Skeletal muscle satellite cell (primary cell): ENCODE measurements around the gene BICRAL.

Experiments used
- H3K27me3 ChIP-seq: 2 replicates; pipeline ENCODE4 v1.7.0; 2013; ENCODE audit warnings: low read length; ENCODE audit not compliant: control insufficient read depth, insufficient read depth
- H3K36me3 ChIP-seq: 2 replicates; pipeline ENCODE4 v1.7.0; 2013; ENCODE audit warnings: mild to moderate bottlenecking, control low read depth, low read length; ENCODE audit not compliant: insufficient read depth
- H3K4me1 ChIP-seq: 2 replicates; pipeline ENCODE4 v1.7.0; 2013; ENCODE audit warnings: low read length; ENCODE audit not compliant: control insufficient read depth, insufficient read depth
- H3K4me2 ChIP-seq: 2 replicates; pipeline ENCODE4 v1.7.0; 2013; ENCODE audit warnings: mild to moderate bottlenecking, low read length
- H3K4me3 ChIP-seq: 2 replicates; pipeline ENCODE4 v1.7.0; 2013; ENCODE audit warnings: low read length
- H3K9ac ChIP-seq: 2 replicates; pipeline ENCODE4 v1.7.0; 2013; ENCODE audit warnings: mild to moderate bottlenecking, low read depth, low read length, moderate library complexity
- H3K9me3 ChIP-seq: replicated peaks from 2 replicates; pipeline ENCODE4 v1.7.0; 2013; ENCODE audit warnings: mild to moderate bottlenecking, control low read depth, low read length

Gene BICRAL

DNA sequence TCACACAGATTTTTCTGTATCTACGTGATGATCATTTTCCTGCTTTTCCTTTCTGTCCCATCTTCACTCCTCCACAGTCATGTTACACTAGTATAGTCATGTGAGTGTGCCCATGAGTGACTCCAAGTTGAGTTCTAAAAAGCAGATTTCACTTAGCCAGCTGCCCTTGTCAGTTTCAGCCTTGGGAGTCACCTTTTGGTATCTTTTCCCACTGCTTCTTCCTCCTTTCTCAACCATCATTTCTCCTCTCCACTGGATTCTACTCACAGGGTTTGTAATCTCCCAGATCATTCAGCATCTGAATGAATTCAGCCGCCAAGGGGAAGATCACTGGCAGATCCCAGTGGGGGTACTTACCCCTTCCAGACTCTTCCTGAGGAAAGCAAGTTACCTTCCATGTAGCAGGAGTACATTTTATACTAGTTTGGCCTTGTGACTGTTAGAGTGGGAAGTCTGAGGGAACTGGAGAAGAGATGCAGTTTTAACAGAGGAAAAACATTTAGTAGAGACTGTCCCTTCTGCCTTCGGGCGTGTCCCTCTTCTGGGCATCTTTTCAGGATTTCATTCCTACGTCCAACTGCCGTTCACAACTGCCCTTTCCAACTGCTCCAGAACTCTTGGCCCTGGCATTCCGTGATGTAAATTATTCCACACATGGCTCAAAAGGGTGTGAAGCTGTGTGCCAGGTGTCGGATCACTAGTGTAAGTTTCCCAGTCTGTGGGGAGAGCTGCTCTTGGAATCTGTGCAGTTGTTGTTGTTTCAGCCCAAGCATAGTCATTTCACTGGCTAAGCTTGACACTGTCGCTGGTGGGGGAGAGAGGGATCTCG is 38.9 kb downstream of the BICRAL start:
- Histone ChIP-seq H3K27me3 (no peaks in the 10 kb centered on the region), H3K4me3 (peak overlapping the region; percentile 11), H3K36me3 (no peaks in the 10 kb centered on the region), H3K4me1 (peaks cover 24% of the 10 kb centered on the region), H3K4me2 (peak overlapping the region; percentile 40), H3K9ac (peak overlapping the region; percentile 43), H3K9me3 (no peaks in the 10 kb centered on the region)

DNA sequence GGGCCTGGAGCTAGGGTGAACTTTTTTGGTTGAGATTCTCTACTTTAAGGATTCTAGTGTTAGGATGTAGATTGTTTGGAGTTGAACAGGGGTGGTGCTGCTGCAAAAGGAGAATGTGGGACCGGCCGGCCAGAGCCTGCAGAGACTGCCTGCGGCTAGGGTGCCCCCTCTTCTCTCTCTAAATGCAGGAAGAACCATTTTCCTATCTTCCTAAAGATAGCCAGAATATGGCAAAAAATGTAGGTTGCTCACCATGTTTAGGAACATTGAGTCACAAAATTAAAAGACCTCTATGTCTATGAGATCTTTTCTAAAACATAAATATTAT is 39.5 kb downstream of the BICRAL start:
- H3K27me3 ChIP-seq: no peaks in the 10 kb centered on the region
- H3K4me3 ChIP-seq: peak overlapping the region; percentile 11
- H3K9ac ChIP-seq: peak overlapping the region; percentile 43

DNA sequence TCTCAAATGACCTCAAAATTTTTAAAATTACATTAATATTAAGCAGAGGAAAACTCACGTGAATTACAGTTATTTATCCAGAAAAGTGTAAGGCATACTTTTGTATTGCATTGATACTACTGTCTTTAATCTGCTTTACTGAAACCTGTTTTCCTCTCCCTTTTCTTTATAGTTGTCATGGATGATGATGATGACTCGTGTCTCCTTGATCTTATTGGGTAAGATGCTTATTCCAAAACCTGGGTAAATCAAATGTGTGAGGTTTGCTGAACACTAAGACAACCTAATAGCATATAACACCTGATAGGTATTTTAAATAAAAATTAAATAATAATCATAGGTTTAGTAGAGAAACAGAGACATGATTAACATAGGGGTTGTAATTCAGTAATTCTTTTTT is 40.0 kb downstream of the BICRAL start:
- Histone ChIP-seq H3K4me2 (peak overlapping the region; percentile 40), H3K9me3 (no peaks in the 10 kb centered on the region), H3K9ac (no peak overlapping the region), H3K4me1 (peaks cover 24% of the 10 kb centered on the region), H3K4me3 (no peak overlapping the region), H3K36me3 (peaks cover 3% of the 10 kb centered on the region), H3K27me3 (no peaks in the 10 kb centered on the region)

More for the DNA sequence above, 39.5 kb downstream of the BICRAL start:
- peaks cover 24% of the 10 kb centered on the region for H3K4me1 ChIP-seq
- H3K4me2 ChIP-seq: peak overlapping the region; percentile 40
- no peaks in the 10 kb centered on the region for H3K9me3 ChIP-seq
- peaks cover under 1% of the 10 kb centered on the region for H3K36me3 ChIP-seq

DNA sequence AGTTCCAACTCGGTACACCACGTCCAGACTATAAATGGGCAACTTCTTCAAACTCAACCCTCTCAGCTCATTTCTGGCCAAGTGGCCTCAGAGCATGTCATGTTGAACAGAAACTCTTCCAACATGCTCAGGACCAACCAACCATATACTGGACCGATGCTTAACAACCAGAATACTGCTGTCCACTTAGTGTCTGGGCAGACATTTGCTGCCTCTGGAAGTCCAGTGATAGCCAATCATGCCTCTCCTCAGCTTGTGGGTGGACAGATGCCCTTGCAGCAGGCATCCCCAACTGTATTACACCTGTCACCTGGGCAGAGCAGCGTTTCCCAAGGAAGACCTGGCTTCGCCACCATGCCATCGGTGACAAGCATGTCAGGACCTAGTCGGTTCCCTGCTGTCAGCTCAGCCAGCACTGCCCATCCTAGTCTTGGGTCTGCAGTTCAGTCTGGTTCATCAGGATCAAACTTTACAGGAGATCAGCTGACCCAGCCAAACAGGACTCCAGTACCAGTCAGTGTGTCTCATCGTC is 47.8 kb downstream of the BICRAL start:
- Histone ChIP-seq H3K4me1 (no peaks in the 10 kb centered on the region), H3K9ac (no peak overlapping the region), H3K27me3 (no peaks in the 10 kb centered on the region), H3K9me3 (no peaks in the 10 kb centered on the region), H3K4me3 (no peak overlapping the region), H3K4me2 (no peak overlapping the region), H3K36me3 (peaks cover 30% of the 10 kb centered on the region)

DNA sequence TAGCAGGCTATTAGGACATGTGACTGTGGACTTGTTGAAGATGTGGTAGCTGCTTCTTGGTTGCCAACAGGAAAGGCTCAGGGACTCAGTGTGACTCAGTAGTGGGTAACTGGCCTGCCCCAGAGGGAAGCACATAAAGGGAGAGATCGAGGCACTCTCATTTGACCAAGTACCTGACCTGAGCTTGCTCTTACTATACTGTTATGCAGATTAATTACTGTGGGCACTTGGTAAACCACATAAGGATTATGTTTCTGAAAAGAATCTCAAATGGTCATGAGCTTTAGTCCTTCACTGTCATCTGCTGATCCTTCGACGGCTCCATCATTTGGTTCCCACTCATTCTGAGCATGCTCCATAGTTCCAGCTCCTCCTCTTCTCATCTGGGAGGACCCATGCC is 49.4 kb downstream of the BICRAL start:
- H3K9ac ChIP-seq: no peak overlapping the region
- H3K4me3 ChIP-seq: no peak overlapping the region
- no peaks in the 10 kb centered on the region for H3K27me3 ChIP-seq
- H3K9me3 ChIP-seq: no peaks in the 10 kb centered on the region
- no peak overlapping the region for H3K4me2 ChIP-seq
- peaks cover 30% of the 10 kb centered on the region for H3K36me3 ChIP-seq
- H3K4me1 ChIP-seq: no peaks in the 10 kb centered on the region

DNA sequence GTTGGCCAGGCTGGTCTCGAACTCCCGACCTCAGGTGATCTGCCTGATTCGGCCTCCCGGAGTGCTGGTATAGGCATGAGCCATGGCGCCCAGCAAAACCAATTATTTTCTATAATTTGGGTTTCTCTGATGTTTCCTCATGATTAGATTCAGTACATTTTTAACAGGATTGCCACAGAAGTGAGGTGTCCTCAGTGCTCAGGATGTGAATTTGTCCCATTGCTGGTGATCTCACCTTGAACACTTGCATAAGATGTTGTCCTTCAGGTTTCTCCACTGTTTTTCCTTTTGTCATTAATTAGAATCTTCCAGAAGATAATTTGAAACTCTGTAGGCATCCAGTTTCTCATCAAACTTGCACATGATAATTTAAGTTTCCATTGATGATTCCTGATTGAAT is 52.2 kb downstream of the BICRAL start:
- Histone ChIP-seq H3K4me1 (no peaks in the 10 kb centered on the region), H3K9me3 (no peaks in the 10 kb centered on the region), H3K27me3 (no peaks in the 10 kb centered on the region), H3K4me2 (no peak overlapping the region), H3K4me3 (no peak overlapping the region), H3K9ac (no peak overlapping the region), H3K36me3 (peaks cover 17% of the 10 kb centered on the region)

DNA sequence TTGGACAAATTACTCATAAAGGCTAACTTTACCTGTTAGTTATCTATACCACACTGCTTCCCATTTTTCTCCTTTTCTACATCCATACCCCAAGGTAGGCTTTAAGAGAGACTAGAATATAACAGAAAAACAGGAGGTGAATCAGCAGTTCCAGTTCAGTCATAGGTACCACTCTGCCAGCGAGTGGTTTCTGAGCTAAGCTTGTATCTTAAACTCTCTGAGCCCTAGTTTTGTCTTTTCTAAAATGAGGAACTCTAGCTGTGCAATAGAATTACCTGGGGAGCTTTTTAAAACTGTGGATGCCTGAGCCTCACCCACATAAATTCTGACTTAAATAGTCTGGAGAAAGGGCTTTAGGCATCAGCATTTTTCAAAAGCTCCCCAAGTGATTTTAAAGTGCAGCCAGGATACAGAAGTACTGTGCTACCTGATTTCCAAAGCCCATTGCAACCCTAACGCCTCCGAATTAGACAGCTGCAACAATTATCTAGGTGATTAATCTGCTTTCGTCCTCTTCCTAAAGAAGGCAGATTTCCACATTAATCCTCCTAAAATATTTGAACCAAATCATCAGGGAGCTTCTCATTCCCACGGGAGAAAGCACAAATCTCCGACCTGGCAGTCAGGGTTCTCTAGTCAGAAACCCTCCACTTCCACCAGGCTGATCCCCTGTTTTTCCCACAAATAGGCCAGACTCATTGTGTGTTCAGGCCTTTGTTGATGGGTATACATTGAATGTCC is 60.2 kb downstream of the BICRAL start:
- Histone ChIP-seq H3K9me3 (no peaks in the 10 kb centered on the region), H3K4me2 (no peak overlapping the region), H3K36me3 (no peaks in the 10 kb centered on the region), H3K9ac (no peak overlapping the region), H3K4me1 (peaks cover 5% of the 10 kb centered on the region), H3K4me3 (no peak overlapping the region), H3K27me3 (no peaks in the 10 kb centered on the region)

DNA sequence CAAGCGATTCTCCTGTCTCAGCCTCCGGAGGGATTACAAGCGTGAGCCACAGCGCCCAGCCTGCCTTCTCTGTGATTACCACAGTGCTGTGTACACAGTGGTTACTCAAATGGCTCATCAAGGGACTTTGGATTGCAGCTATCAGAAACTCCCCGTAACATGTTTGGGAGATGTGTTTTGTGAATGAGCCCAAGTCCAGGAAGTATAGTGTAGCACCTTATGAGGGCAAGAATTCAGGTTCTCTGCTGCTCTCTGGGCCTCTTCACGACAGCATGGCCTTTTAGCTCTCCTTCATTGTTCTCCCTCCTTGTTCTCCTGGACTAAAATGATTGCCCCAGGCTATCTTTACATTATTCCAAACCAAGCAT is 63.5 kb downstream of the BICRAL start:
- no peak overlapping the region for H3K4me3 ChIP-seq
- no peak overlapping the region for H3K4me2 ChIP-seq
- no peak overlapping the region for H3K9ac ChIP-seq
- no peaks in the 10 kb centered on the region for H3K36me3 ChIP-seq
- H3K9me3 ChIP-seq: no peaks in the 10 kb centered on the region
- H3K27me3 ChIP-seq: no peaks in the 10 kb centered on the region
- H3K4me1 ChIP-seq: peaks cover 5% of the 10 kb centered on the region

DNA sequence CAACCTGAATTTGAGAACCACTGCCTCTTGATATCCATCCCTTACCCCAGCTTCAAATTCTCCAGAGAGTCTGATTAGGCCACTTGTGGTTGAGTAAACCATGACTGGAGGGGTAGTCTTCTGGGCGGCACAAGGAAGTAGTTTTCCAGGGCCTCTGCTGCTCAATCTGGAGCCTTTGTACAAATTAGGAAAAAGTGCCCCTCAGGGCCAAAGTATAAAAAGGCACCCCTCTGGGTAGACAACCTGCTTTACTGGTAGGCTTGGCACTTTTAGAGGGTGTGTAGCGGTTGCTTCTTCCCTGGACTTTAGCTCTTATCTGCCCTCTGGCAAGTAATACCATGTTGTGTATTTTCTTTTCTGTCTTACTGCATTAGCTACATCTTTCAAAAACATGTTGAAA is 64.7 kb downstream of the BICRAL start:
- Histone ChIP-seq H3K9ac (no peak overlapping the region), H3K4me1 (peaks cover 5% of the 10 kb centered on the region), H3K9me3 (no peaks in the 10 kb centered on the region), H3K4me3 (no peak overlapping the region), H3K36me3 (no peaks in the 10 kb centered on the region), H3K4me2 (no peak overlapping the region), H3K27me3 (no peaks in the 10 kb centered on the region)

DNA sequence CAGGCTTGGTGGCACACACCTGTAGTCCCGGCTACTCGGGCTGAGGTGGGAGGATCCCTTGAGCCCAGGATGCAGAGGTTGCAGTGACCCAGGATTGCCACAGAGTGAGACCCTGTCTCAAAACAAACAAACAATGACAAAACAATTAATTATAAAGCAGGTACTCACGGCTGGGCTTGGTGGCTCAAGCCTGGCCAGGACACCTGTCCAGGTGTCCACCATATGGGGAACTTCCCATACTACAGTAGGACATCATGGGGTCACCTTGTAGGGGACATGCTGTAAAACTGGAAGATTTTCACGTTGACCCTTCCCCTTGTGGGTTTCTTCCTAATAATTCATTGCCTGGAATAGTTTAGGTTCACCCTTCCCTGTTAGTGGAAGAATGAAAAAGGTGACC is 66.8 kb downstream of the BICRAL start:
- Histone ChIP-seq H3K9me3 (no peaks in the 10 kb centered on the region), H3K4me1 (peaks cover 5% of the 10 kb centered on the region), H3K27me3 (no peaks in the 10 kb centered on the region), H3K4me3 (no peak overlapping the region), H3K9ac (no peak overlapping the region), H3K4me2 (no peak overlapping the region), H3K36me3 (peaks cover 3% of the 10 kb centered on the region)

DNA sequence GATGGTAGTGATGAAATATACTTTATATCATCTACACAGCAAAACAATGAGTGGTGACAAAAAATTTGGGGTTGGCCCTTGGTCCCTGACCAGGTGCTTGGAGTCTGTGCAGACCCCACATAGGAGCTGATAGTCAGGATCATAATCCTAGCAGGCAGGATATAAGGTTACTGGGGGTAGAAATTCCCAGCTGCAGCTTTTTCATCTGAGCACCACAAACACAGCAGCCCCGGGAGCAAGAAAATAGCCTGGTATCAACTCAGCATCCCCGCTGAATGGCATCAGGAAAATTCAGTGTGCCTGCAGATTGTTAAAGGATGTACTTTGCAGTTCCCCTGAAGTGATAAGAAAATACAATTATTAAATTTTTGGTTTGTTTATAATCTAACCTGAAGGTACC is 69.7 kb downstream of the BICRAL start:
- no peaks in the 10 kb centered on the region for H3K27me3 ChIP-seq
- H3K4me2 ChIP-seq: no peak overlapping the region
- no peak overlapping the region for H3K9ac ChIP-seq
- peaks cover 10% of the 10 kb centered on the region for H3K36me3 ChIP-seq
- H3K4me1 ChIP-seq: no peaks in the 10 kb centered on the region
- no peaks in the 10 kb centered on the region for H3K9me3 ChIP-seq
- H3K4me3 ChIP-seq: no peak overlapping the region
